Activated CD4-positive, CD25-positive, alpha-beta regulatory T cell treated with anti-CD3 and anti-CD28 coated beads, Interleukin-2, amount 50 U/mL, for 72 hours (primary cell): Measurements from ENCODE around the gene AKAP8.
"Not testable (repeated sequence)": the region's sequence is repeated elsewhere in the genome, so short reads cannot be mapped to it uniquely, and the experiment has no call there.

Experiments used
- DNase-seq: peaks from one replicate; pipeline ENCODE4 v3.0.0; 2021

The AKAP8 gene

DNA sequence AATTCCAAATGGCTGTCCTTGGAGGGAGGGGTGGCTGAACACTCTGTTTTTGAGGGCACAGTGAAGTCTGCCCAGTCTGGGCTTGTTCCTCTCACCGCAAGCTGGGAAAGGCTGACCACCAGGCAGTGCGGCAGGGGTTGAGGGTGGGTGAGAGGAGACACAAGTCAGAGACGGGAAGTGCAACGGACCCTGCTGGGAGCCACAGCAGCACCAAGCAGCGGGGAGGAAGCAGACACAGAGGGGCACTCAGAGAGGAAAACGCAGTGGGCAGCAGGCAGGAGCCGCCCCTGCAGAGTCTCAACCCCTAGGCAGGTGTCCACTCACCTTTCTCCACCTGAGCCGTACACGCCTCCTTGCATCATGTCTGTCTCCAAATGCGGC is 23.6 kb upstream of the AKAP8 start:
- DNase-seq: no peak

GRCh38 chr19:15402411-15403150 is 23.0 kb upstream of the AKAP8 start:
- DNase-seq: no peak

DNA sequence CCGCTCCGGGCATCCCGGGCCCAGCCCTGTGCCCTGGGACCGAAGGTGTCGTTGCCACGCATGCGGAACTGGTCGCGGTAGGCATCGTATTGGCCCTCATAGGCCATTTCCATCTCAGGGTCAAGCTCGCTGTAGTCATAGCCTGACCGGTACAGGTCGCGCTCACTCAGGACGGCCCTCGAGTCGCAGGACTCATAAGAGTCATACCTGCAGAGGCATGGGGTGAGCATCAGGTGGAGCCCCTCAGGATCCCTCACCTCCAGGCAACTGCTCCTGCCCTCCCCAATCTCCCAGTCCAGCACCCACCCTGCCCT is 21.8 kb upstream of the AKAP8 start:
- no peak for DNase-seq

- no peak for DNase-seq
Measured at GRCh38 chr19:15400521-15401396, 21.2 kb upstream of the AKAP8 start.

DNA sequence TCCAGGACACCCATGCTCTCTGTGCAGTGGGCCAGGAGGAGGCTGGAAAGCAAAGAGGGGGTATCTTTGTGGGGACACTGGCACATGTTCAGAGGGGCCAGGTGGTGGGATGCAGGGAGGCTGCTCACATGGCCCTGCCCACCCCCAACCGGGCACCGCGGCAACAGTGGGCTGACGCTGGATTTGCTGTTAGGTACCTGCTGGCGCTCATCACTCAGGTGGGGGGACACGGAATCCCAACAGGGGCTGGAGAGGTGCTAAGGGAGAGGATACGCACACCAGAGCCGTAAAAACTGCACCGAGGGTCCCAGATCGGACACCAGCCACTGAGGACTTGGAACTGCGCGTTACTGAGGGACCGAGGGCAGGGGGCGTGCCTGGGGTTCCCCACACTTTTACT is 20.0 kb upstream of the AKAP8 start:
- no peak for DNase-seq

DNA sequence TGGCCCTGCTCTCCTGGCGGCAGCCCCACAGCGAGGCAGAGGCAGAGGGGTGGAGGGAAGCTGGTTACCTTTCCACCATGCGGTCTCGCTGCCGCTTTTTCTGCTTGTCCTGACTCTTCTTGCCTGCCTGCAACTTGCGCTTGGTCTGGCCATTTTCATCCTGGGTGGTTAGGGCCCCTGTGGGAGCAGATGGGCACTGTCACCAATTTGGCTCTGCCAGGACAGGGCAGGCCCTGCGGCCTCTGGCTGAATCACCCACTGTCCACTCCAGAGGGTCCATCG is 19.6 kb upstream of the AKAP8 start:
- DNase-seq: no peak

DNA sequence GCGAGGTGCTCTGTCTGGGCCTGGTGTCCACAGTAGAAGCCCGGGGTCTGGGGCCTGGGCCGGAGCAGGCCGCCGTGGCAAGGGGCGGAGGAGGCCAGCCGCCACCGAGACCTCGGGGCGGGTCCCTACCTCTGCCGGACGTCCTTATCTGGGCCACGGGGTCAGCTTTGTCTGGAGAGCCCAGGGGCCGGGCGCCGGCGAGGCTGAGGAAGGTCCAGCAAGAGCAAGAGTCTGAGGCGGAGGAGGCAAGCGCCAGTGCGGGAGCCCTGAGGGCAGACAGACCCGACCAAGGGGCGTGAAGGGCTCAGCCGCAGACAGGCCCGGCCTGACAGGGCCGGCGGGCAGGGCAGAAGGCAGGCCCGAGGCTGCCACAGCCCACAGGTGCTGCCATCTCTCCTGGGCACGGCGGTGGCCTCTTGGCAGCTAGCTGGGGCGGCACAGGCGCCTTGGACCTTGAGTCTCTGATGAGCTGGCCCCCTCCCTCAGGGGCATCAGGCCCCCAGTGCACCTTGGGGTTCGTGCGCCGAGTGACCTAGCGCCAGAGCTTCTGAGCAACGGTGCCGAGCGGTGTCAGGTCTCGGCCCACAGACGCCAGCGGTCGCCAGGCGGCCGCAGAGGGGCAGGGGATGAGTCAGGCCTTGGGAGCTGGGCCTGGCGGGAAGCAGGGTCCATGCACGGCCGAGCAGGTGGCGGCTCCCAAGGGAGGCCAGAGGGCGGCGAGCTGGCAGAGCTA is 19.1 kb upstream of the AKAP8 start:
- no peak for DNase-seq

DNA sequence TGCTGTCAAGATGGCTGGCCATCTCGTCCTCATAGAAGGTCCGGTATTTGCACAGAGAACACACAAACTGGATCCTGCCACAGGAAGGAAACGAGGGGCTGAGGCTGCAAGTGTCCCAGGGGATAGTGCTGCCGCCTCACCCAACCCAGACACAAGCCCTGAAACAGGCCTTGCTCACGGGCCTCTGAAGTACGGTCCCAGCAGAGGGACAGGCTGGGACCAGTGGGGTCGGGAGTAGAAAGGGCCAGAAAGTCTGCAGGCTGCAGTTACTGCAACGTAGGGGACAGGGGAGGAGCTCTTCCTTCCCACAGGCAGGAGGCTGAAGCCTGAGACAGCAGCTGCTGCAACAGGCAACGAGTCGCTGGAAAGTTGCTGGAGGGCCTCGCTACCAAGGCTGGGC is 18.2 kb upstream of the AKAP8 start:
- DNase-seq: no peak

DNA sequence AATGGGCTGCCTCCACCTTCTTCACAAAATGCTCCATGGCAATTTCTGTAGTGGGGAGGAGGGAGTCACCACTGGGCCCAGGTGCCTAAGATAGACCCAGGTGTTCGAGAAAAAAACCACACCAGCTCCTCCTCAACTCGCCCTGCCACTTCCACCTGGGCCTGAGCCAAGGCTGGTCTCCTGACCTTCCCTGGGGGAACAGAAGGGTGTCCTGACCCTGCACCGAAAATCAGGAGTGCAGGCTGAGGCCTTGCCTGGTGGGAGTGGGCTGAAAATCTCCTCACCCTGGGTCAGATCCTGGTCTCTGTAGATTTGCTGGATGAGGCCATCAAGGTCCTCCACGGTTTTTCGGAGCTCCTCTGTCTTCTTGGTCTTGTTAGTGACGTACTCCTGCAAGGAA is 17.6 kb upstream of the AKAP8 start:
- no peak for DNase-seq

- no peak for DNase-seq
Measured at GRCh38 chr19:15396436-15396835, 16.8 kb upstream of the AKAP8 start.

GRCh38 chr19:15395251-15395650 is 15.7 kb upstream of the AKAP8 start:
- DNase-seq: not testable (repeated sequence)

DNA sequence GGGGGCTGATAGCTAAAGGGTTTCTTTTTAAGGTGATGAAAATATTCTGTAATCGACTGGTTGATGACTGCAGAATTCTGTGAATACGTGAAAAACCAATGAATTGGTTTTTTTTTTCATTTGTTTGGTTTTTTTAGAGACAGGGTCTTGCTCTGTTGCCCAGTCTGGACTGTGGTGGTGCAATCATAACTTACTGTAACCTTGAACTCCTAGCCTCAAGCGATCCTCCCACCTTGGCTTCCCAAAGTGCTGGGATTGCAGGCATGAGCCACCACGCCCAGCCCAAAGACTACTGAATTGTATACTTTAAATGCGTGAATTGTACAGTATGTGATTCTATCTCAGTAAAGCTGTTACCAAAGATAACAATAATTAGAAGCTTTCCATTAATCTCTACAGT is 14.8 kb upstream of the AKAP8 start:
- no peak for DNase-seq

- no peak for DNase-seq
Measured at GRCh38 chr19:15393963-15394362, 14.4 kb upstream of the AKAP8 start.

GRCh38 chr19:15390814-15391213 is 11.2 kb upstream of the AKAP8 start:
- no peak for DNase-seq

DNA sequence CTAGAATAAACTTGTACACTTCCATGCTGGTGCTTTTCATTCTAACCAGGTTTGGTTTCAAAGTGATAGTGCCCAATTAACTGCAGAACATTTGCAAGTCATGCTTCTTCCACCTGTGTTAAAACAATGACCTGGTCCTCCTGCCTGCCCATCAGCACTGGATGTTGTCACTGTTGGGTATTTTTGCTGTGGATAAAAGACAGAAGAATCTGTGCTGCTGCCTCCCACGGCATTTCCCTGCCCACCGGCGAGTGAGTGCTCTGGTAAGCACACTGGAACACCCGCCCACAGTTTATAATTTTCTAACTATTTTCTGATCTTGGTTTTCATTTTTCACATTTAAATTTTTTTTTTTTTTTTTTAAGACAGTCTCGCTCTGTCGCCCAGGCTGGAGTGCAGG is 2.3 kb upstream of the AKAP8 start:
- DNase-seq: no peak

GRCh38 chr19:15381429-15381828 is 1.8 kb upstream of the AKAP8 start:
- DNase-seq: no peak

GRCh38 chr19:15379999-15380647 is 536 bp upstream of the AKAP8 start:
- no peak for DNase-seq

- DNase-seq: peak; percentile 50
Measured at GRCh38 chr19:15378534-15379082, 979 bp downstream of the AKAP8 start.

DNA sequence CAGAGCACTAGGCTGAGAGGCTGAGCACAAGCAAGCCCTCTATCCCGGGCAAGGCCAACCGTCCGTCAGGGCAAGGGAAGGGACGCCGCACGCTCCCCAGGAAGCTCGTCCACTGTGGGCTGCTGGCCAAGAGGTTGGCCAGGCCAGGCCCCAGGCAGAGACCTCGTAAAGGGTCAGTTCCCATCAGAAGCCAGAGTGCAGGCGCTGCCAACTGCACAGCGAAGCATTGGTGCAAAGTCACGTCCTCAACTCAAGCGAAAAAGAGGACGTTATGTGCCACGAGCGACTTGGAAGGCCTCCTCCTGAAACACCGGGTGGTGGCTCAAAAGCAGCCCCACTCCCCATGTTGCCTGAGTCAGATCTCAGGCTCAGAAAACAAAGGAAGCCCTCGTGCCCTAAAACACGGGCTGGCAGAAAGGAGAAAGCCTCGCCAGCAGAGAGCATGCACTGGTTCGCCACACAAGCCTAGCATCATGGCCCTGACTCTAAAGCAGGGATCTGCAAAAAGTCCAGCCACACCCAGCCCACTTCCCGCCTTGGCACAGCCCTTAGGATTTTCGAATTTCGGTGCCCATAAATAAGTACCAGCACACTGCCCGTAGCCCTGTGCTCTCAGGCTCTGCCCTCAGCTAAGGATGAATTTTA is 4.7 kb downstream of the AKAP8 start:
- no peak for DNase-seq

GRCh38 chr19:15374105-15374651 is 5.4 kb downstream of the AKAP8 start:
- no peak for DNase-seq

GRCh38 chr19:15373644-15374043 is 5.9 kb downstream of the AKAP8 start:
- DNase-seq: no peak

GRCh38 chr19:15372891-15373301 is 6.7 kb downstream of the AKAP8 start:
- DNase-seq: no peak
